Smooth muscle cell of the pulmonary artery (primary cell): Measurements from ENCODE around the gene IGFL1. TPM values are rescaled to one million over a fixed set of nuclear protein-coding genes. Genes with fewer than 3 reads are reported as not detected.

ENCODE experiments used
- total RNA-seq: library from RNA; depleted of rRNA; stranded (reverse); fragments of >200 nt; gene quantifications from 2 replicates; pipeline ENCODE4 v1.2.3, GENCODE V29; 2014

The IGFL1 gene
- not detected in 2 replicates for total RNA-seq

GRCh38 chr19:46229442-46229841, at the start of gene IGFL1:
IGFL1 (plus strand) TSS chr19:46229742; CDS start chr19:46229775, 33 bp downstream.

Other genes with a start within 250 kb of the IGFL1 start
- 4.5 and 5.9 TPM in 2 replicates for gene CCDC61, start 234.3 kb upstream of the IGFL1 start, total RNA-seq
- not detected in 2 replicates for gene PGLYRP1, start 206.7 kb upstream of the IGFL1 start, total RNA-seq
- 0.13 TPM in 1 of 2 replicates, not detected in the other for gene IGFL4, start 188.7 kb upstream of the IGFL1 start, total RNA-seq
- gene IGFL3, start 105.1 kb upstream of the IGFL1 start, total RNA-seq = not detected in 2 replicates
- 0.13 TPM in 1 of 2 replicates, not detected in the other for gene IGFL2, start 81.5 kb upstream of the IGFL1 start, total RNA-seq
- 0.13 and 2.8 TPM in 2 replicates for gene HIF3A, start 67.3 kb downstream of the IGFL1 start, total RNA-seq
- gene PPP5C, start 117.3 kb downstream of the IGFL1 start, total RNA-seq = 37.9 and 43.2 TPM in 2 replicates
- 20.0 and 21.8 TPM in 2 replicates for gene CCDC8, start 183.8 kb downstream of the IGFL1 start, total RNA-seq
- 0.39 and 0.50 TPM in 2 replicates for gene PNMA8C, start 199.2 kb downstream of the IGFL1 start, total RNA-seq
- gene PNMA8A, start 241.8 kb downstream of the IGFL1 start, total RNA-seq = 3.2 and 6.1 TPM in 2 replicates